Erythroblast (primary cell): Measurements from ENCODE around the gene CDY2B.
"Not testable (repeated sequence)": the region's sequence is repeated elsewhere in the genome, so short reads cannot be mapped to it uniquely, and the experiment has no call there.

Source experiments
- GATA1 ChIP-seq: IDR thresholded peaks from 2 replicates; pipeline ENCODE4 v1.6.1; 2011; ENCODE audit warnings: low read depth, mild to moderate bottlenecking, control low read depth, low read length, moderate library complexity
- POLR2A ChIP-seq: IDR thresholded peaks from 2 replicates; pipeline ENCODE4 v1.6.1; 2011; ENCODE audit warnings: mild to moderate bottlenecking, low read length

DNA sequence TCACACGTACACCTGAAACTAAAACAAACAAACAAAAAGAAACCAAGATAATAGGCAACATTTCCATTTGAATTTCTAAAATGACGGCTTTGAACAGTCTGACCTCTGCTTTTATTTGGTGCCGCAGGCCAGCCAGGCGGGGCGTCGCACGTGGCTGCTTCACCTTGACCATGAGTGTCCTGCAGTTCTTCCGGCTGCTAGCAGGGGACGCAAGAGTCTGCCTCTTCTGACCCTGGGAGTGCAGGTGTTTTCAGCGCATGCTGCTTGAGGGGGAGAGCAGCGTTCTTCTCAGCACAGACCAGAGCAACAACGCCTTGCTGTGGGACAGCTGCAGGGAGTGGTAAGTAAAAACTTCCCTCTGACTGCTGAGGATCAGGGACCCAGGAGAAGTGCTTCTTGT lies 47.9 kb downstream of the CDY2B start:
- TF ChIP-seq POLR2A, GATA1: not testable (repeated sequence)
